ENCODE measurements around the gene ADAM19. TPM values are rescaled to one million over a fixed set of nuclear protein-coding genes. Genes with fewer than 3 reads are reported as not detected.

ADAM19 gene
- polyA plus RNA-seq, 4 donors: 0.67 to 6.5 (median 2.2) TPM

DNA sequence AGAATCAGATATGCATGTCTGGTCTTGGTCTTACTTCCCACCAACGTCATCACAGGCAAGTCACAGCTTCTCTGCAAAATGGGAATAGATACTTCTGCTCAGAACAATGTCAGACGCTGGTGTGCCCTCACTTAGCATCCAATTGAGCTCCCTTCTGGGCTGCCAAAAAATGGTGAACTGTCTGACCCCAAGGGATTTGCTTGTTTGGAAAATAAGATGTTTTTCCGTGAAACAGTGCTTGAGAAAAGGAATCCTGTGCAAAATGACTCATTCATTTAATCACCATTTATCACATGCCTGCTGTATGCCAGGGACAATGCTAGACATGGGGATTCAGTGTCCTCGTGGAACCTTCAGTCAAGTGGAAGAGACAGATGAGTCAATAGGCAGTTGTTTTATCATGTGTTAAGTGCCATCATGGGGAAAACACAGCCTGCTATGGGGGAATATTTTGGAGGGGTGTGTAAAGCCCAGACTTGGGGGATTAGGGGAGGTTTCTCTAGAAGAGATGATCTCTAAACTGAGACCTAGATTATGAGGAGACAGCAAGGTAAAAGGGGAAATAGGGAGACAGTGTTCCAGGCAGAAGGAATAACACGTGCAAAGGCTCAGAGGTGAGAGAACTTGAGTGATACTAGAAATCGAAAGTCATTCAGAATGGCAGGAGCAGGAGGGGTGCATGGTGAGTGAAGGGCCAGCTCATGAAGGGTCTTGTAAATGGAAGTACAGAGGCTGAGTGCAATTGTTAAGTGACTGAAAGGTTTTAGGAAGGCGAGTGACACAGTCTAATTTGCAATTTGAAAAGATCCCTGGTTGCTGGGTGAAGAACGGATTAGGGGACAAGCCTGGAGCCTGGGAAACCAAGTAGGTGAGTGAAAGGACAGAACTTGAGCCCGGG lies 111.7 kb downstream of the ADAM19 start:
- Histone ChIP-seq H3K27me3 (ENCODE audit: control insufficient read depth in 3 of 3, insufficient read depth in 3 of 3, low read length in 3 of 3) (peaks cover 0 to 24% (median 0%) of the 10 kb centered on the region in 3 donors), H3K4me1 (ENCODE audit: control insufficient read depth in 3 of 3, insufficient read depth in 2 of 3, low read depth in 1 of 3, low read length in 2 of 3) (peaks cover 0 to 4% (median 4%) of the 10 kb centered on the region in 3 donors), H3K9me3 (ENCODE audit: control insufficient read depth in 2 of 2, insufficient read depth in 1 of 2, low read depth in 1 of 2, low read length in 1 of 2) (no peaks in the 10 kb centered on the region), H3K27ac (ENCODE audit: low read depth in 1 of 3, low read length in 2 of 3) (peak overlapping the region in 1 of 3 donors; percentile 77), H3K4me3 (ENCODE audit: low read depth in 1 of 3, low read length in 3 of 3) (no peak overlapping the region), H3K36me3 (ENCODE audit: control insufficient read depth in 3 of 3, insufficient read depth in 2 of 3, low read depth in 1 of 3, low read length in 3 of 3) (peaks cover 0 to 3% (median 0%) of the 10 kb centered on the region in 3 donors)
- 58 to 62% (median 60%) methylated on average over 9 of the region's 9 CpGs for WGBS, 3 donors
- DNase-seq (no peak), FAIRE-seq (no peak)

DNA sequence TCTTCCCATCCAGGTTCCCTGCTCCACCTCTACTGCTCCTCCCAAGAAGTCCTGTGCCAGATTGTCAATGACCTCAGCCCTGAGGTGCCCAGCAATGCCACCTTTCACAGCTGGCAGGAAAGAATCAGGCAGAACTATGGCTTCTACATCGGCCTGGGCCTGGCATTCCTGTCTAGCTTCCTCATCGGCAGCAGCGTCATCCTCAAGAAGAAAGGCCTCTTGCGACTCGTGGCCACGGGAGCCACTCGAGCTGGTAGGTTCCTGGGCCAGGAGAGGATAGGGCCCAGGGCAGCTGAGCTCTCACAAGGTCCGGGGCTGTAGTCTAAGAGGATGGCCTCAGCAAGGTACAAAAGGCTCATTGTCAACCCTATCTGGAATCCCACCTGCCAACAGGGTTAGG lies 112.5 kb downstream of the ADAM19 start:
- Histone ChIP-seq H3K27me3 (ENCODE audit: control insufficient read depth in 3 of 3, insufficient read depth in 3 of 3, low read length in 3 of 3) (peaks cover 0 to 24% (median 0%) of the 10 kb centered on the region in 3 donors), H3K36me3 (ENCODE audit: control insufficient read depth in 3 of 3, insufficient read depth in 2 of 3, low read depth in 1 of 3, low read length in 3 of 3) (no peaks in the 10 kb centered on the region), H3K4me1 (ENCODE audit: control insufficient read depth in 3 of 3, insufficient read depth in 2 of 3, low read depth in 1 of 3, low read length in 2 of 3) (peaks cover 0 to 4% (median 4%) of the 10 kb centered on the region in 3 donors), H3K9me3 (ENCODE audit: control insufficient read depth in 2 of 2, insufficient read depth in 1 of 2, low read depth in 1 of 2, low read length in 1 of 2) (no peaks in the 10 kb centered on the region), H3K4me3 (ENCODE audit: low read depth in 1 of 3, low read length in 3 of 3) (no peak overlapping the region), H3K27ac (ENCODE audit: low read depth in 1 of 3, low read length in 2 of 3) (peak overlapping the region in 1 of 3 donors; percentile 39)
- FAIRE-seq: no peak
- 87 to 91% (median 88%) methylated on average over 8 of the region's 8 CpGs for WGBS, 3 donors
- no peak for DNase-seq

- H3K27ac ChIP-seq (ENCODE audit: low read depth in 1 of 3, low read length in 2 of 3): no peak overlapping the region
Measured at GRCh38 chr5:157460921-157461792, 114.4 kb downstream of the ADAM19 start.

DNA sequence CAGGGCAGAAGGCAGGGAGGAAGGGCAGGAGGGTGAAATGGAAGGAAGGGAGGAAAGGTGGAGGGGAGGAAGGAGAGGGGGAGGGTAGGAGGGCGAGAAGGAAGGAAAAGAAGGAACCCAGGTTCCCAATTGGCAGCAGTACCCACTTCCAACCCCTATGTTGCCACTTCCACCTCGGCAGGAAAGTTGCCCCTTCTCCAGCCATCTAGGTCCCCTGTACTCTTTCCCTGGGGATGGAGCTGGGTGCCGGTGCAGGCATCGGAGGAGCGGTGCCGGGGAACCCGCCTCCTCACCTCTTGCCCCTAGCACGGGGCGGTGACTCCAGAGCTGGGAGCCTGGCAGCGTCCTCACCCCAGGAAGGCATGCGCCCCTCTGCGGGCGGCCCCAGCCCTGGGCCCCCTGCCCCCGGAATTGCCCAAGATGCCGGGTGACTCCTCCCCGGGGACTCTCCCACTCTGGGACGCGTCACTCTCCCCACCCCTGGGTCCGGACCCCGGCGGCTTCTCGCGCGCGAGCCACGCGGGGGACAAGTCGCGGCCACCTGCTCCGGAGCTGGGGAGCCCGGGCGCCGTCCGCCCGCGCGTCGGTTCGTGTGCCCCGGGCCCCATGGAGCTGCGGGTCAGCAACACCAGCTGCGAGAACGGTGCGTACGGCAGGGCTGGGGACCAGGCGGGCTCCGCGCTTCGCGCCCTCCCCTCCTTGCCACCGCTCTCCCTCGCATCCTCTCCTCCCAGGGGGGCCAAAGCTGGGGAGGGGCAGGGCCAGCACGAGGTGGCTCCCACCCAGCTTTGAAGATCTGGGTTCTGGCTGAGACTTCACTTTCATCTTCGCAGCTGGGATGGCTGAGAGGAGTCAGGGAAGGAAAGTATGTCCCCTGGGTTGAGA lies 115.6 kb downstream of the ADAM19 start, which contains the start of gene NIPAL4:
Gene NIPAL4 (plus strand): TSS at position 499 of the 885 bp plus-strand sequence. CDS start 108 bp downstream, at position 607.
- DNase-seq (peak in 1 of 2 donors; percentile 71), FAIRE-seq (no peak)
- Histone ChIP-seq H3K27me3 (ENCODE audit: control insufficient read depth in 3 of 3, insufficient read depth in 3 of 3, low read length in 3 of 3) (peaks cover 0 to 24% (median 0%) of the 10 kb centered on the region in 3 donors), H3K9me3 (ENCODE audit: control insufficient read depth in 2 of 2, insufficient read depth in 1 of 2, low read depth in 1 of 2, low read length in 1 of 2) (no peaks in the 10 kb centered on the region), H3K27ac (ENCODE audit: low read depth in 1 of 3, low read length in 2 of 3) (no peak within 1 kb of the TSS), H3K36me3 (ENCODE audit: control insufficient read depth in 3 of 3, insufficient read depth in 2 of 3, low read depth in 1 of 3, low read length in 3 of 3) (no peaks in the 10 kb centered on the region), H3K4me3 (ENCODE audit: low read depth in 1 of 3, low read length in 3 of 3) (peak within 1 kb of the TSS in 2 of 3 donors; percentile 0 to 35), H3K4me1 (ENCODE audit: control insufficient read depth in 3 of 3, insufficient read depth in 2 of 3, low read depth in 1 of 3, low read length in 2 of 3) (peaks cover 0 to 4% (median 4%) of the 10 kb centered on the region in 3 donors)
- 1 to 3% (median 2%) methylated on average over 41 to 54 of the region's 54 CpGs for WGBS, 3 donors

More at GRCh38 chr5:157460921-157461792, 114.4 kb downstream of the ADAM19 start:
- no peaks in the 10 kb centered on the region for H3K36me3 ChIP-seq (ENCODE audit: control insufficient read depth in 3 of 3, insufficient read depth in 2 of 3, low read depth in 1 of 3, low read length in 3 of 3)
- H3K4me1 ChIP-seq (ENCODE audit: control insufficient read depth in 3 of 3, insufficient read depth in 2 of 3, low read depth in 1 of 3, low read length in 2 of 3): peaks cover 0 to 4% (median 4%) of the 10 kb centered on the region in 3 donors
- H3K9me3 ChIP-seq (ENCODE audit: control insufficient read depth in 2 of 2, insufficient read depth in 1 of 2, low read depth in 1 of 2, low read length in 1 of 2): no peaks in the 10 kb centered on the region
- H3K27me3 ChIP-seq (ENCODE audit: control insufficient read depth in 3 of 3, insufficient read depth in 3 of 3, low read length in 3 of 3): peaks cover 0 to 24% (median 0%) of the 10 kb centered on the region in 3 donors
- H3K4me3 ChIP-seq (ENCODE audit: low read depth in 1 of 3, low read length in 3 of 3): no peak overlapping the region
- WGBS, 3 donors: 73 to 87% (median 78%) methylated on average over 4 of the region's 4 CpGs
- no peak for DNase-seq
- FAIRE-seq: no peak

DNA sequence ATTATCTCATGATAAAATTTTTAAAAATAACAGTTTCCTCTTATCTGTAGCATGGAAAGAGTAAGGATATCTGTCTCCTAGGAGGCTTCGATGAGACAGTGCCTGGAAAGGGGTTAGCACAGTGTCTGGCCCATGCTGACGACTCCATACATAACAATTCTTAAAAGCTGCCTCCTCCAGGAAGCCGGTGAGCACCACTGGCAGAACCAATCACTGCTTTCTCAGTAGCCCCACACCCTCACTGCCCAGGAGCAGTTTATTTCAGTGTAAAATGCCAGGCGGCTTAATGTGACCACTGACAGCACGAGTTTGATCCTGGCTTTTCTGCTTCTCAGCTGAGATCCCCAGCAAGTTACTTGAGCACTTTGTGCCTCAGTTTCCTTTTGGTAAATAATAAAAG lies 116.7 kb downstream of the ADAM19 start:
- no peak for FAIRE-seq
- no peak overlapping the region for H3K27ac ChIP-seq (ENCODE audit: low read depth in 1 of 3, low read length in 2 of 3)
- DNase-seq: no peak
- 81 to 87% (median 84%) methylated on average over 5 of the region's 5 CpGs for WGBS, 3 donors
- peaks cover 0 to 4% (median 2%) of the 10 kb centered on the region in 3 donors for H3K4me1 ChIP-seq (ENCODE audit: control insufficient read depth in 3 of 3, insufficient read depth in 2 of 3, low read depth in 1 of 3, low read length in 2 of 3)
- no peaks in the 10 kb centered on the region for H3K36me3 ChIP-seq (ENCODE audit: control insufficient read depth in 3 of 3, insufficient read depth in 2 of 3, low read depth in 1 of 3, low read length in 3 of 3)
- peaks cover 0 to 24% (median 0%) of the 10 kb centered on the region in 3 donors for H3K27me3 ChIP-seq (ENCODE audit: control insufficient read depth in 3 of 3, insufficient read depth in 3 of 3, low read length in 3 of 3)
- no peaks in the 10 kb centered on the region for H3K9me3 ChIP-seq (ENCODE audit: control insufficient read depth in 2 of 2, insufficient read depth in 1 of 2, low read depth in 1 of 2, low read length in 1 of 2)
- H3K4me3 ChIP-seq (ENCODE audit: low read depth in 1 of 3, low read length in 3 of 3): no peak overlapping the region

- Histone ChIP-seq H3K4me3 (ENCODE audit: low read depth in 1 of 3, low read length in 3 of 3) (no peak overlapping the region), H3K4me1 (ENCODE audit: control insufficient read depth in 3 of 3, insufficient read depth in 2 of 3, low read depth in 1 of 3, low read length in 2 of 3) (peaks cover 0 to 4% (median 2%) of the 10 kb centered on the region in 3 donors), H3K36me3 (ENCODE audit: control insufficient read depth in 3 of 3, insufficient read depth in 2 of 3, low read depth in 1 of 3, low read length in 3 of 3) (no peaks in the 10 kb centered on the region), H3K27me3 (ENCODE audit: control insufficient read depth in 3 of 3, insufficient read depth in 3 of 3, low read length in 3 of 3) (peaks cover 0 to 24% (median 0%) of the 10 kb centered on the region in 3 donors), H3K9me3 (ENCODE audit: control insufficient read depth in 2 of 2, insufficient read depth in 1 of 2, low read depth in 1 of 2, low read length in 1 of 2) (no peaks in the 10 kb centered on the region), H3K27ac (ENCODE audit: low read depth in 1 of 3, low read length in 2 of 3) (no peak overlapping the region)
- WGBS, 3 donors: 88 to 92% (median 90%) methylated on average over 5 of the region's 5 CpGs
- FAIRE-seq (no peak), DNase-seq (no peak)
Measured at GRCh38 chr5:157457391-157457790, 118.2 kb downstream of the ADAM19 start.

GRCh38 chr5:157456301-157456700 lies 119.3 kb downstream of the ADAM19 start:
- Histone ChIP-seq H3K27ac (ENCODE audit: low read depth in 1 of 3, low read length in 2 of 3) (no peak overlapping the region), H3K27me3 (ENCODE audit: control insufficient read depth in 3 of 3, insufficient read depth in 3 of 3, low read length in 3 of 3) (peaks cover 0 to 18% (median 0%) of the 10 kb centered on the region in 3 donors), H3K9me3 (ENCODE audit: control insufficient read depth in 2 of 2, insufficient read depth in 1 of 2, low read depth in 1 of 2, low read length in 1 of 2) (no peaks in the 10 kb centered on the region), H3K36me3 (ENCODE audit: control insufficient read depth in 3 of 3, insufficient read depth in 2 of 3, low read depth in 1 of 3, low read length in 3 of 3) (no peaks in the 10 kb centered on the region), H3K4me1 (ENCODE audit: control insufficient read depth in 3 of 3, insufficient read depth in 2 of 3, low read depth in 1 of 3, low read length in 2 of 3) (peaks cover 0 to 4% (median 2%) of the 10 kb centered on the region in 3 donors), H3K4me3 (ENCODE audit: low read depth in 1 of 3, low read length in 3 of 3) (no peak overlapping the region)
- DNase-seq: no peak
- WGBS, 3 donors: 76 to 94% (median 85%) methylated on average over 5 of the region's 5 CpGs
- no peak for FAIRE-seq

All from small intestine (tissue), 7 donors.